ACHN (cell line): ENCODE data around the gene OR6C4.
"Not testable (repeated sequence)": the region's sequence is repeated elsewhere in the genome, so short reads cannot be mapped to it uniquely, and the experiment has no call there.

Experiments
- DNase-seq: peaks from one replicate; pipeline ENCODE4 v3.0.0-alpha.2; 2015
- in situ Hi-C: cut with HindIII; loops from 2 replicates; pipeline ENCODE4 v1.10.0; 2017; ENCODE audit warnings: low sequenced_read_pairs, low pct_ligation_motif_present, low pct_unique_long_range_greater_than_20kb

The OR6C4 gene

GRCh38 chr12:55549302-55549701 is at the start of gene OR6C4:
TSS of gene OR6C4 (plus strand) at chr12:55549602. CDS start at chr12:55551227, 1,625 bp downstream.
- no peak for DNase-seq
- in situ Hi-C loops: no loop called here

DNA sequence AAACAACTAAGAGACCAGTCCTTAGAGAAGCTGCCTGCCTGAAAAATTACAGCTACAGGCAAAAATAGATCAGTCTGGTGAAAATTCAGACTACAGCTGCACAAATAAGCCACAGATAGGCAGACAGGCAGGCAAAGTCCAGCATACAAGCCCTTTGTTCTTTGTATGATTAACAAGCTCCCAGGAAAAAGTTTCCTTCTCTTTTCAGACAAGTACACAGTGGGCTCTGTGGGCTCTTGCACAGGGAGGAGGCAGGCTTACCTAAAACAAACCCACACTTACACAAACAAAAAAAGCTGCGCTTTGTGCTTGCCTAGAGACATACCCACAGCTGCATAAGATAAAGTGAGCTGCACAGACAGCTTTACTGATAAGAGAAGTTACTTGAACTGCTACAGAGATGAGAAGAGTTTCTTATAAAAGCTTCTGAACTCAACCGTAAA is 49.6 kb upstream of the OR6C4 start:
- no peak for DNase-seq
- in situ Hi-C loops: no loop called here

- no peak for DNase-seq
- in situ Hi-C loops: no loop called here
Observed at GRCh38 chr12:55501601-55502000, 47.8 kb upstream of the OR6C4 start.

DNA sequence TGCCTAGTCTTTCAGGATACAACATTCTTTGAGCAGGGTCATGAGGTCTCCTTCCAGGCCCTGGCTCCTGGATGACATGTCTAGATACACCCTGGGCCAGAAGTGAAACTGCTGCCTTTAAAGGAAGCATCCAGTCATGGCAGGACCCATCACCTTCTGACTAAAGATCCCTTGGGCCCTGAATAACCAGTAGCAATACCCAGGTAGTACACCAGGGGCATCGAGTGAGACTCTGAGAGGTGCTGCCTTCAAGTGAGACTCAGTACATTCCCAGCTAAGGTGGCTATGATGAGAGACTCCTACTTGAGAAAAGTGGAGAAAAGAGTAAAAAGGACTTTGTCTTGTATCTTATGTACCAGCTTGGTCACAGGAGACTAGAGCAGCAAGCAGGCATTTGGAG is 33.7 kb upstream of the OR6C4 start:
- in situ Hi-C loops: no loop called here
- no peak for DNase-seq

DNA sequence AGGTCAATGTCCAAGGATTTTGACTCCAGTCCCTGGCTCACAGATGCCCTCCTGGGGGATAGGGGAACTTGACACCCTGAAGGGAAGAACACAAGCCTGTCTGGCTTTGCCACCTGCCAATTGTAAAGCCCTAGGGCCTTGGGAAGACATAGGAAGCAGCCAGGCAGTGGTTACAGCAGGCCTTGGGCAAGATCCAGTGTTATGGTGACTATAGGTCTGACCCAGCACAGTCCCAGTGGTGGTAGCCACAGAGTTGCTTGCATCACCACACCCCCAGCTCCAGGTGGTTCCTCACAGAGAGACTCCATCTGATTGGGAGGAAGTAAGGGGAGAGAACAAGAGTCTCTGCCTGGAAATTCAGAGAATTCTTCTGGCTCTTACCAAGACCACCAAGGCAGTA is 33.0 kb upstream of the OR6C4 start:
- no peak for DNase-seq
- in situ Hi-C loops: no loop called here

DNA sequence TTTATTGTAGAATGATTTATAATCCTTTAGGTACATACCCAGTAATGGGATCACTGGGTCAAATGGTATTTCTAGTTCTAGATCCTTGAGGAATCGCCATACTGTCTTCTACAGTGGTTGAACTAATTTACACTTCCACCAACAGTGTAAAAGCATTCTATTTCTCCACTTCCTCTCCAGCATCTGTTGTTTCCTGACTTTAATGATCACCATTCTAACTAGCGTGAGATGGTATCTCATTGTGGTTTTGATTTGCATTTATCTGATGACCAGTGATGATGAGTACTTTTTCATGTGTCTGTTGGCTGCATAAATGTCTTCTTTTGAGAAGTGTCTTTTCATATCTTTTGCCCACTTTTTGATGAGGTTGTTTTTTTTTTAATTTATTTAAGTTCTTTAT is 1.2 kb upstream of the OR6C4 start:
- in situ Hi-C loops, DNase-seq: not testable (repeated sequence)

DNA sequence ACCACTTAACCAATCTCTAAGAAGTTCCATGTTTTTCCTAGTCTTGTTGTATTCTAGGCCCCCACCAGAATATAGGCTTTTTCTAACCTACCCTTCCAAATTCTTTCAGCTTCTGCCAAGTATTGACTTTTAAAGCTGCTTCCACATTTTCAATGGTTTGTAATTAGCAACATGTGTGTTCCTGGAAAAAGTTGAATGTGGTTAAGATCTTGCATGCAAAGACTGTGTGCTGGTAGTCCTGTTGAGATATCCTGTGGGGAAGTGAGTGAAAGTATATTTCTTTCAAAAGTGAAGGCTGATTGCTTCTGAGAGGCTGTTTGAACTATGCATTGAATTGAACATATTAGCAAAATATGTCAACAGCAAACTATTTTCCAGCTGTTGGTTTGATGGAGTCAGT is 646 bp upstream of the OR6C4 start:
- in situ Hi-C loops: no loop called here
- DNase-seq: no peak

- in situ Hi-C loops: no loop called here
- DNase-seq: no peak
Observed at GRCh38 chr12:55554296-55554695, 4.9 kb downstream of the OR6C4 start.

- in situ Hi-C loops, DNase-seq: not testable (repeated sequence)
Observed at GRCh38 chr12:55570060-55570459, 20.7 kb downstream of the OR6C4 start.

GRCh38 chr12:55570689-55571088 is 21.3 kb downstream of the OR6C4 start:
- DNase-seq, in situ Hi-C loops: not testable (repeated sequence)

DNA sequence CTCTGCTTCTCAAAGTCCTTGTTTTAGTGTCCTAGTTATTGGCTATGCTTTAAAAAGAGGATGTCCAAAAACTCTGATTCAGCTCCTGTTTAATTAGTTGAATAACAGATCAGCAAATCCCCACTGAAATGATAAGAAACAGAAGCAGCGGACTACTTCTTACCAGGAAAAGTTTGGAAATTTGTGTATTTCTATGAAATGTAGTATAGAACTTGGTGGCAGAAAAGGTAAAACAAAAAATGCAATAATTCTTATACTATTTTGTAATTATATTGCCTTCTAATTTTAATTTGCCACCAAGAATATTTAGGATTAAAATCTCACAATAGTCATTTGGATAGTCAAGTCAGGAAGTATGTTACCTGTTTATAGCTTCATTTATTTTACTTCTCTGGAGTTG is 22.8 kb downstream of the OR6C4 start, which contains the start of gene OR2AP1:
TSS of gene OR2AP1 (plus strand) at position 301 of the 400 bp plus-strand sequence. CDS start 1,947 bp downstream, outside the sequence.
- DNase-seq: no peak
- in situ Hi-C loops: no loop called here

GRCh38 chr12:55582066-55582465 is 32.7 kb downstream of the OR6C4 start:
- in situ Hi-C loops: no loop called here
- DNase-seq: no peak

DNA sequence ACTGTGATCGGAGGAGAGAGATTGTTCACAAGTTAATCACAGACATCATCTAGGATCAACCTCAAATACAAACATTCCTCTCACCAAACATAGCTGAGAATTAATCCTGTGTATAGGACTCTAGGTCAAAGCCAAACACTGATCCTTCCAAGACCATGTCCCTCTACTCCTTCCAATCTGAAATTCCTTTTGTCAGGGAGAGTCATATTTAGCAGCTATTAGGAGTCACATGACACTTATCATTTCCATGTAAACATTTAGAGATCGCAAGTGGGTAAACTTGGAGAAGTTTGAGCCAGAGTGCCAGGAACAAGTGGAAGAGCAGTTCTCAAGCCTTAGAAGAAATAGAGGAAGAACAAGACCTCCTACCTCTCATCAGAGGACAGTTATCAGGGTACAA is 36.4 kb downstream of the OR6C4 start:
- in situ Hi-C loops: no loop called here
- no peak for DNase-seq

DNA sequence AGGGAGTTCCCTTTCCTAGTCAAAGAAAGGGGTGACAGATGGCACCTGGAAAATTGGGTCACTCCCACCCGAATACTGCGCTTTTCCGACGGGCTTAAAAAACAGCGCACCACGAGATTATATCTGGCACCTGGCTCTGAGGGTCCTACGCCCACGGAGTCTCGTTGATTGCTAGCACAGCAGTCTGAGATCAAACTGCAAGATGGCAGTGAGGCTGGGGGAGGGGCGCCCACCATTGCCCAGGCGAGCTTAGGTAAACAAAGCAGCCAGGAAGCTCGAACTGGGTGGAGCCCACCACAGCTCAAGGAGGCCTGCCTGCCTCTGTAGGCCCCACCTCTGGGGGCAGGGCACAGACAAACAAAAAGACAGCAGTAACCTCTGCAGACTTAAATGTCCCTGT is 40.8 kb downstream of the OR6C4 start:
- in situ Hi-C loops, DNase-seq: not testable (repeated sequence)
